IPS-NIHi11 (cell line): ENCODE data around the gene PARD6G.
A peak's percentile ranks its signal among the peaks of the same experiment; 100 is the strongest.
"Not testable (repeated sequence)": the region's sequence is repeated elsewhere in the genome, so short reads cannot be mapped to it uniquely, and the experiment has no call there.

ENCODE experiments used
- DNase-seq: peaks from one replicate; pipeline ENCODE4 v3.0.0; 2012; ENCODE audit warnings: mixed read lengths, low spot score

PARD6G gene

GRCh38 chr18:80170395-80171053 is 76.8 kb downstream of the PARD6G start:
- no peak for DNase-seq

- no peak for DNase-seq
Observed at GRCh38 chr18:80169607-80170006, 77.7 kb downstream of the PARD6G start.

GRCh38 chr18:80168982-80169381 is 78.3 kb downstream of the PARD6G start:
- peak; percentile 65 for DNase-seq

GRCh38 chr18:80168346-80168745 is 79.0 kb downstream of the PARD6G start:
- no peak for DNase-seq

GRCh38 chr18:80167931-80168330 is 79.4 kb downstream of the PARD6G start:
- no peak for DNase-seq

GRCh38 chr18:80167331-80167730 is 80.0 kb downstream of the PARD6G start:
- no peak for DNase-seq

GRCh38 chr18:80166725-80167124 is 80.6 kb downstream of the PARD6G start:
- DNase-seq: no peak

- no peak for DNase-seq
Observed at GRCh38 chr18:80166240-80166639, 81.1 kb downstream of the PARD6G start.

GRCh38 chr18:80164727-80165355 is 82.5 kb downstream of the PARD6G start:
- not testable (repeated sequence) for DNase-seq

GRCh38 chr18:80163183-80163582 is 84.1 kb downstream of the PARD6G start:
- DNase-seq: no peak

GRCh38 chr18:80161781-80162417 is 85.4 kb downstream of the PARD6G start:
- no peak for DNase-seq

GRCh38 chr18:80159713-80160636 is 87.3 kb downstream of the PARD6G start:
- peak; percentile 67 for DNase-seq

- no peak for DNase-seq
Observed at GRCh38 chr18:80158365-80158764, 88.9 kb downstream of the PARD6G start.

GRCh38 chr18:80157708-80158343 is 89.5 kb downstream of the PARD6G start:
- DNase-seq: peak; percentile 62

GRCh38 chr18:80154293-80154692 is 93.0 kb downstream of the PARD6G start:
- DNase-seq: peak; percentile 45

GRCh38 chr18:80149667-80150066 is 97.6 kb downstream of the PARD6G start:
- no peak for DNase-seq

- DNase-seq: no peak
Observed at GRCh38 chr18:80148326-80149199, 98.8 kb downstream of the PARD6G start.

GRCh38 chr18:80147418-80148325 is 99.6 kb downstream of the PARD6G start:
- DNase-seq: peak; percentile 78

- no peak for DNase-seq
Observed at GRCh38 chr18:80147037-80147417, 100.3 kb downstream of the PARD6G start.
